ENCODE results near the gene TMEM138. TPM values are rescaled to one million over a fixed set of nuclear protein-coding genes. Genes with fewer than 3 reads are reported as not detected.

The TMEM138 gene
- total RNA-seq, 1 experiment from 2014 or later: 38.8 TPM

GRCh38 chr11:61404103-61404502, 41.9 kb downstream of the TMEM138 start (continued):
- TF ChIP-seq ZNF317 (CRISPR knock-in tag; IDR thresholded peaks at IDR 0.05; ENCODE audit: borderline replicate concordance, low read depth): no peak
- no peak for TF ChIP-seq CBFB (CRISPR knock-in tag; IDR thresholded peaks at IDR 0.05; ENCODE audit: low read depth)
- TF ChIP-seq MAX (CRISPR knock-in tag; IDR thresholded peaks at IDR 0.05): no peak

- no peaks in the 10 kb centered on the region for H3K27me3 Mint-ChIP-seq (ENCODE audit: low read depth)
- no peaks in the 10 kb centered on the region for H3K4me1 Mint-ChIP-seq
- no peaks in the 10 kb centered on the region for H3K9me3 Mint-ChIP-seq
- ChIA-PET CTCF (no interaction called here), POLR2A (no interaction called here)
- H3K4me3 Mint-ChIP-seq: no peak overlapping the region
- H3K27ac Mint-ChIP-seq: no peak overlapping the region
- TF ChIP-seq ERG (CRISPR knock-in tag; IDR thresholded peaks at IDR 0.05) (no peak), ZNF532 (CRISPR knock-in tag; IDR thresholded peaks at IDR 0.05; ENCODE audit: borderline replicate concordance) (no peak), PRRX2 (CRISPR knock-in tag; IDR thresholded peaks at IDR 0.05) (no peak), EMX1 (CRISPR knock-in tag; IDR thresholded peaks at IDR 0.05) (no peak)
- TF ChIP-seq, protein P1, sequence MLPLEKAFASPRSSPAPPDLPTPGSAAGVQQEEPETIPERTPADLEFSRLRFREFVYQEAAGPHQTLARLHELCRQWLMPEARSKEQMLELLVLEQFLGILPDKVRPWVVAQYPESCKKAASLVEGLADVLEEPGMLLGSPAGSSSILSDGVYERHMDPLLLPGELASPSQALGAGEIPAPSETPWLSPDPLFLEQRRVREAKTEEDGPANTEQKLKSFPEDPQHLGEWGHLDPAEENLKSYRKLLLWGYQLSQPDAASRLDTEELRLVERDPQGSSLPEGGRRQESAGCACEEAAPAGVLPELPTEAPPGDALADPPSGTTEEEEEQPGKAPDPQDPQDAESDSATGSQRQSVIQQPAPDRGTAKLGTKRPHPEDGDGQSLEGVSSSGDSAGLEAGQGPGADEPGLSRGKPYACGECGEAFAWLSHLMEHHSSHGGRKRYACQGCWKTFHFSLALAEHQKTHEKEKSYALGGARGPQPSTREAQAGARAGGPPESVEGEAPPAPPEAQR (CRISPR knock-in tag; IDR thresholded peaks at IDR 0.05): no peak
- TF ChIP-seq, protein P2, sequence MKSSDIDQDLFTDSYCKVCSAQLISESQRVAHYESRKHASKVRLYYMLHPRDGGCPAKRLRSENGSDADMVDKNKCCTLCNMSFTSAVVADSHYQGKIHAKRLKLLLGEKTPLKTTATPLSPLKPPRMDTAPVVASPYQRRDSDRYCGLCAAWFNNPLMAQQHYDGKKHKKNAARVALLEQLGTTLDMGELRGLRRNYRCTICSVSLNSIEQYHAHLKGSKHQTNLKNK (CRISPR knock-in tag; IDR thresholded peaks at IDR 0.05): no peak
- DNase-seq (ENCODE audit: low spot score): no peak
- no peak for ATAC-seq
- peaks cover 59% of the 10 kb centered on the region for H3K36me3 Mint-ChIP-seq
These were observed 42.5 kb downstream of the TMEM138 start for GRCh38 chr11:61404641-61405040.

GRCh38 chr11:61406067-61406466, 43.9 kb downstream of the TMEM138 start:
- TF ChIP-seq E2F5 (CRISPR knock-in tag; IDR thresholded peaks at IDR 0.05) (no peak), GTF2I (CRISPR knock-in tag; conservative IDR thresholded peaks at IDR 0.05) (no peak), ZNF232 (CRISPR knock-in tag; IDR thresholded peaks at IDR 0.05) (no peak), MAX (CRISPR knock-in tag; IDR thresholded peaks at IDR 0.05) (no peak), NFE2L1 (CRISPR knock-in tag; IDR thresholded peaks at IDR 0.05) (no peak), GABPB1 (CRISPR knock-in tag; IDR thresholded peaks at IDR 0.05) (no peak)
- TF ChIP-seq, protein P3, sequence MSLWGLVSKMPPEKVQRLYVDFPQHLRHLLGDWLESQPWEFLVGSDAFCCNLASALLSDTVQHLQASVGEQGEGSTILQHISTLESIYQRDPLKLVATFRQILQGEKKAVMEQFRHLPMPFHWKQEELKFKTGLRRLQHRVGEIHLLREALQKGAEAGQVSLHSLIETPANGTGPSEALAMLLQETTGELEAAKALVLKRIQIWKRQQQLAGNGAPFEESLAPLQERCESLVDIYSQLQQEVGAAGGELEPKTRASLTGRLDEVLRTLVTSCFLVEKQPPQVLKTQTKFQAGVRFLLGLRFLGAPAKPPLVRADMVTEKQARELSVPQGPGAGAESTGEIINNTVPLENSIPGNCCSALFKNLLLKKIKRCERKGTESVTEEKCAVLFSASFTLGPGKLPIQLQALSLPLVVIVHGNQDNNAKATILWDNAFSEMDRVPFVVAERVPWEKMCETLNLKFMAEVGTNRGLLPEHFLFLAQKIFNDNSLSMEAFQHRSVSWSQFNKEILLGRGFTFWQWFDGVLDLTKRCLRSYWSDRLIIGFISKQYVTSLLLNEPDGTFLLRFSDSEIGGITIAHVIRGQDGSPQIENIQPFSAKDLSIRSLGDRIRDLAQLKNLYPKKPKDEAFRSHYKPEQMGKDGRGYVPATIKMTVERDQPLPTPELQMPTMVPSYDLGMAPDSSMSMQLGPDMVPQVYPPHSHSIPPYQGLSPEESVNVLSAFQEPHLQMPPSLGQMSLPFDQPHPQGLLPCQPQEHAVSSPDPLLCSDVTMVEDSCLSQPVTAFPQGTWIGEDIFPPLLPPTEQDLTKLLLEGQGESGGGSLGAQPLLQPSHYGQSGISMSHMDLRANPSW (CRISPR knock-in tag; conservative IDR thresholded peaks at IDR 0.05; ENCODE audit: low read depth): no peak
- ATAC-seq: no peak
- Mint-ChIP-seq H3K36me3 (peaks cover 71% of the 10 kb centered on the region), H3K27ac (no peak overlapping the region), H3K9me3 (no peaks in the 10 kb centered on the region), H3K27me3 (ENCODE audit: low read depth) (no peaks in the 10 kb centered on the region), H3K4me1 (no peaks in the 10 kb centered on the region), H3K4me3 (no peak overlapping the region)
- DNase-seq (ENCODE audit: low spot score): no peak
- POLR2A ChIA-PET: no interaction called here
- CTCF ChIA-PET: no interaction called here
